Right ventricle myocardium superior (tissue), 1 donor: Measurements from ENCODE around the gene KCNS1. TPM values are rescaled to one million over a fixed set of nuclear protein-coding genes. Genes with fewer than 3 reads are reported as not detected.
"Not testable (repeated sequence)": the region's sequence is repeated elsewhere in the genome, so short reads cannot be mapped to it uniquely, and the experiment has no call there.

Source experiments
- ATAC-seq: fragments of 200-7000 bp; cut with Tn5 transposase; one replicate; pipeline ENCODE4 v1.9.1; 2020; ENCODE audit warnings: mild to moderate bottlenecking; ENCODE audit not compliant: poor library complexity
- DNase-seq: peaks from one replicate; pipeline ENCODE4 v3.0.0-alpha.2; 2020
- intact Hi-C: fragments of 100-400 bp; cut with DNase I; formaldehyde crosslinking; loops from one replicate; pipeline ENCODE4 v1.11.2; 2022
- total RNA-seq: library from RNA; stranded (reverse); fragmentation: NEBNext Ultra II Directional; extraction: Animal tissue kit (Norgen Biotek cat#: 25700); gene quantifications from one replicate; pipeline ENCODE4 v1.2.1, GENCODE V29; 2021
- donor health status: DM: no; HTN: yes; CAD: no; lungs with severe emphysema.

Gene KCNS1
- total RNA-seq, 1 donor from 2014 or later: not detected

GRCh38 chr20:45087097-45087790 is 13.7 kb downstream of the KCNS1 start:
- intact Hi-C loops: no loop called here
- ATAC-seq (no peak), DNase-seq (no peak)

- intact Hi-C loops: no loop called here
These were observed 15.1 kb downstream of the KCNS1 start for GRCh38 chr20:45085867-45086266.

GRCh38 chr20:45085289-45085688 is 15.6 kb downstream of the KCNS1 start:
- ATAC-seq (no peak), DNase-seq (no peak)
- intact Hi-C loops: no loop called here

More at GRCh38 chr20:45085867-45086266, 15.1 kb downstream of the KCNS1 start:
- DNase-seq (no peak), ATAC-seq (no peak)

- DNase-seq (no peak), ATAC-seq (no peak)
- intact Hi-C loops: no loop called here
These were observed 17.8 kb downstream of the KCNS1 start for GRCh38 chr20:45083127-45083526.

GRCh38 chr20:45082468-45082867 is 18.5 kb downstream of the KCNS1 start:
- ATAC-seq: no peak
- DNase-seq: no peak
- intact Hi-C loops: no loop called here

GRCh38 chr20:45080867-45081624 is 19.9 kb downstream of the KCNS1 start:
- DNase-seq (no peak), ATAC-seq (no peak)
- intact Hi-C loops: no loop called here

- ATAC-seq (no peak), DNase-seq (no peak)
- intact Hi-C loops: no loop called here
These were observed 23.4 kb downstream of the KCNS1 start for GRCh38 chr20:45077559-45077958.

- ATAC-seq: no peak
- intact Hi-C loops: no loop called here
These were observed 27.7 kb downstream of the KCNS1 start for GRCh38 chr20:45073221-45073620.

GRCh38 chr20:45072066-45072465 is 28.9 kb downstream of the KCNS1 start:
- intact Hi-C loops: no loop called here
- DNase-seq (no peak), ATAC-seq (no peak)

More at GRCh38 chr20:45073221-45073620, 27.7 kb downstream of the KCNS1 start:
- no peak for DNase-seq

- intact Hi-C loops: no loop called here
- DNase-seq (no peak), ATAC-seq (no peak)
These were observed 29.8 kb downstream of the KCNS1 start for GRCh38 chr20:45070932-45071632.

- intact Hi-C loops: no loop called here
- no peak for DNase-seq
- ATAC-seq: no peak
These were observed 31.7 kb downstream of the KCNS1 start for GRCh38 chr20:45069261-45069660.

GRCh38 chr20:45067558-45067957 is 33.4 kb downstream of the KCNS1 start:
- intact Hi-C loops: no loop called here
- no peak for DNase-seq
- ATAC-seq: no peak

- intact Hi-C loops: no loop called here
- DNase-seq (no peak), ATAC-seq (no peak)
These were observed 33.8 kb downstream of the KCNS1 start for GRCh38 chr20:45067087-45067486.

- DNase-seq (no peak), ATAC-seq (no peak)
- intact Hi-C loops: no loop called here
These were observed 34.6 kb downstream of the KCNS1 start for GRCh38 chr20:45066372-45066771.

GRCh38 chr20:45064812-45065211 is 36.1 kb downstream of the KCNS1 start:
- no peak for ATAC-seq
- intact Hi-C loops: no loop called here
- no peak for DNase-seq

GRCh38 chr20:45063107-45063506 is 37.8 kb downstream of the KCNS1 start:
- intact Hi-C loops, DNase-seq, ATAC-seq: not testable (repeated sequence)

GRCh38 chr20:45061244-45061643 is 39.7 kb downstream of the KCNS1 start:
- intact Hi-C loops: no loop called here
- no peak for ATAC-seq
- DNase-seq: no peak

- DNase-seq (no peak), ATAC-seq (no peak)
- intact Hi-C loops: no loop called here
These were observed 40.6 kb downstream of the KCNS1 start for GRCh38 chr20:45060294-45060693.

- ATAC-seq: no peak
- DNase-seq: no peak
- intact Hi-C loops: no loop called here
These were observed 41.8 kb downstream of the KCNS1 start for GRCh38 chr20:45059022-45059728.
